Fibroblast of lung (primary cell): Measurements from ENCODE around the gene LPIN2. TPM values are rescaled to one million over a fixed set of nuclear protein-coding genes. Genes with fewer than 3 reads are reported as not detected.

Source experiments
- DNase-seq, 2 donors: peaks; one replicate each; pipeline versions ENCODE4 v3.0.0 to v3.0.0-alpha.2; 2010; ENCODE audit warnings: low read depth in 2 of 2
- H2AFZ ChIP-seq: 2 replicates; pipeline ENCODE4 v1.5.1; 2012; ENCODE audit warnings: low read length, control low read depth, inconsistent platforms
- H3K27ac ChIP-seq: 2 replicates; pipeline ENCODE4 v1.5.1; 2011; ENCODE audit warnings: low read length, control low read depth; ENCODE audit not compliant: insufficient read depth
- H3K27me3 ChIP-seq: 2 replicates; pipeline ENCODE4 v1.5.1; 2011; ENCODE audit warnings: mild to moderate bottlenecking, low read length; ENCODE audit not compliant: control insufficient read depth, insufficient read depth
- H3K36me3 ChIP-seq: 2 replicates; pipeline ENCODE4 v1.5.1; 2011; ENCODE audit warnings: low read length; ENCODE audit not compliant: control insufficient read depth, insufficient read depth
- H3K4me1 ChIP-seq: 2 replicates; pipeline ENCODE4 v1.5.1; 2011; ENCODE audit warnings: low read length; ENCODE audit not compliant: control insufficient read depth, insufficient read depth; ENCODE audit errors: extremely low read depth
- H3K4me2 ChIP-seq: 2 replicates; pipeline ENCODE4 v1.5.1; 2011; ENCODE audit warnings: low read length, control low read depth; ENCODE audit not compliant: insufficient read depth; ENCODE audit errors: extremely low read depth
- H3K4me3 ChIP-seq, 4 experiments: fragments of 200-600 bp in 1 of 4; sonication (generic) in 1 of 4; replicated peaks in 1 of 4; 2 replicates each; pipeline ENCODE4 v1.5.1; 2011 to 2016; ENCODE audit warnings: low read length in 4 of 4, low read depth in 3 of 4, mild to moderate bottlenecking in 3 of 4, control low read depth in 2 of 4, inconsistent platforms in 1 of 4, mixed read lengths in 1 of 4; ENCODE audit not compliant: insufficient read depth in 1 of 4; ENCODE audit errors: control extremely low read depth in 1 of 4
- H3K79me2 ChIP-seq: 2 replicates; pipeline ENCODE4 v1.5.1; 2012; ENCODE audit warnings: mild to moderate bottlenecking, low read length, inconsistent platforms; ENCODE audit not compliant: control insufficient read depth, insufficient read depth
- H3K9ac ChIP-seq: 2 replicates; pipeline ENCODE4 v1.5.1; 2011; ENCODE audit warnings: mild to moderate bottlenecking, low read length, control low read depth; ENCODE audit not compliant: insufficient read depth
- H3K9me3 ChIP-seq: 2 replicates; pipeline ENCODE4 v1.5.1; 2012; ENCODE audit warnings: low read depth, low read length; ENCODE audit not compliant: control insufficient read depth, insufficient read depth
- H4K20me1 ChIP-seq: 2 replicates; pipeline ENCODE4 v1.5.1; 2011; ENCODE audit warnings: low read length; ENCODE audit not compliant: control insufficient read depth, insufficient read depth; ENCODE audit errors: extremely low read depth
- CTCF ChIP-seq, 2 donors: IDR thresholded peaks in 1 of 2; conservative IDR thresholded peaks in 1 of 2; 1 replicate in 1 of 2; 2 replicates in 1 of 2; pipeline ENCODE4 v1.5.1; 2011 to 2012; ENCODE audit warnings: low read length in 2 of 2, control low read depth in 1 of 2, inconsistent platforms in 1 of 2, low read depth in 1 of 2, mild to moderate bottlenecking in 1 of 2
- EZH2 ChIP-seq: IDR thresholded peaks from 2 replicates; pipeline ENCODE4 v1.5.1; 2012; ENCODE audit warnings: low read length, control low read depth, mild to moderate bottlenecking; ENCODE audit errors: missing control alignments
- polyA plus RNA-seq, 2 donors: library from polyadenylated mRNA; depleted of rRNA in 1 of 2; stranded (reverse) in 1 of 2; unstranded in 1 of 2; fragments of >200 nt; gene quantifications; 2 replicates each; pipeline ENCODE4 v1.2.1, GENCODE V29; 2011 to 2012; ENCODE audit warnings: missing spikeins in 1 of 2
- total RNA-seq: library from RNA; depleted of rRNA; stranded (reverse); fragments of >200 nt; gene quantifications from 2 replicates; pipeline ENCODE4 v1.2.1, GENCODE V29; 2014

Gene LPIN2
- total and polyA plus RNA-seq, 2 donors (not counting 1 experiment from before 2014, with no cell fraction given) = 51.0 to 58.1 TPM

GRCh38 chr18:2979871-2980790 is 32.8 kb downstream of the LPIN2 start:
- peaks cover 81% of the 10 kb centered on the region for H3K79me2 ChIP-seq
- no peak overlapping the region for H2AFZ ChIP-seq
- no peaks in the 10 kb centered on the region for H3K36me3 ChIP-seq
- no peak overlapping the region for H3K9ac ChIP-seq
- H3K4me2 ChIP-seq = peak overlapping the region; percentile 55
- no peak for DNase-seq
- no peaks in the 10 kb centered on the region for H4K20me1 ChIP-seq
- peak overlapping the region; percentile 79 for H3K27ac ChIP-seq
- TF ChIP-seq CTCF (conservative IDR thresholded peaks at IDR 0.05 in 1 of 2, IDR thresholded peaks at IDR 0.05 in 1 of 2; ENCODE audit: low read depth in 1 of 2, low read length in 2 of 2) (no peak), EZH2 (no peak)
- H3K4me1 ChIP-seq = peaks cover 35% of the 10 kb centered on the region
- no peaks in the 10 kb centered on the region for H3K27me3 ChIP-seq
- H3K9me3 ChIP-seq = no peaks in the 10 kb centered on the region
- no peak overlapping the region for H3K4me3 ChIP-seq

- TF ChIP-seq CTCF (conservative IDR thresholded peaks at IDR 0.05 in 1 of 2, IDR thresholded peaks at IDR 0.05 in 1 of 2; ENCODE audit: low read depth in 1 of 2, low read length in 2 of 2) (no peak), EZH2 (no peak)
- Histone ChIP-seq H3K79me2 (peaks cover 78% of the 10 kb centered on the region), H3K4me2 (peak overlapping the region; percentile 82), H4K20me1 (no peaks in the 10 kb centered on the region), H3K27me3 (no peaks in the 10 kb centered on the region), H3K36me3 (no peaks in the 10 kb centered on the region), H3K4me1 (peaks cover 33% of the 10 kb centered on the region), H3K9me3 (no peaks in the 10 kb centered on the region), H3K4me3 (no peak overlapping the region), H3K9ac (no peak overlapping the region), H3K27ac (peak overlapping the region; percentile 86), H2AFZ (no peak overlapping the region)
- DNase-seq = peak; percentile 74 to 75
These were observed 33.8 kb downstream of the LPIN2 start for GRCh38 chr18:2979129-2979528.

GRCh38 chr18:2978661-2979106 is 34.3 kb downstream of the LPIN2 start:
- Histone ChIP-seq H3K4me1 (peaks cover 32% of the 10 kb centered on the region), H3K79me2 (peaks cover 74% of the 10 kb centered on the region), H3K4me3 (peak overlapping the region in 1 of 4 experiments; percentile 31)

More at GRCh38 chr18:2978661-2979106, 34.3 kb downstream of the LPIN2 start:
- peak overlapping the region; percentile 86 for H3K27ac ChIP-seq
- no peaks in the 10 kb centered on the region for H3K9me3 ChIP-seq
- no peak overlapping the region for H2AFZ ChIP-seq
- H3K36me3 ChIP-seq = no peaks in the 10 kb centered on the region
- no peaks in the 10 kb centered on the region for H4K20me1 ChIP-seq
- H3K9ac ChIP-seq = no peak overlapping the region
- DNase-seq = peak; percentile 74 to 85
- H3K4me2 ChIP-seq = peak overlapping the region; percentile 82
- no peaks in the 10 kb centered on the region for H3K27me3 ChIP-seq
- TF ChIP-seq CTCF (conservative IDR thresholded peaks at IDR 0.05 in 1 of 2, IDR thresholded peaks at IDR 0.05 in 1 of 2; ENCODE audit: low read depth in 1 of 2, low read length in 2 of 2) (no peak), EZH2 (no peak)
